ENCODE data around the gene CRPPA.

GRCh38 chr7:16463520-16463919, 42.2 kb upstream of the CRPPA start:
- TF ChIP-seq CTCF (conservative IDR thresholded peaks at IDR 0.05; ENCODE audit: low read length) (no peak), EZH2phosphoT487 (IDR thresholded peaks at IDR 0.05; ENCODE audit: borderline replicate concordance) (no peak)
